GM23248 (cell line): ENCODE results near the gene CSDE1.
"Not testable (repeated sequence)": the region's sequence is repeated elsewhere in the genome, so short reads cannot be mapped to it uniquely, and the experiment has no call there.

Source experiments
- EZH2 ChIP-seq: fragments of 200-600 bp; sonication (generic); IDR thresholded peaks from 2 replicates; pipeline ENCODE4 v1.6.1; 2018; ENCODE audit warnings: antibody characterized with exemption, mild to moderate bottlenecking; ENCODE audit not compliant: insufficient read depth, poor library complexity, severe bottlenecking
- EZH2phosphoT487 ChIP-seq: fragments of 200-600 bp; sonication (generic); IDR thresholded peaks from 2 replicates; pipeline ENCODE4 v1.6.1; 2018; ENCODE audit warnings: antibody characterized with exemption, moderate library complexity, mild to moderate bottlenecking, low read depth; ENCODE audit not compliant: insufficient read depth

GRCh38 chr1:114786440-114786839 is 28.7 kb upstream of the CSDE1 start:
- TF ChIP-seq EZH2, EZH2phosphoT487: not testable (repeated sequence)
